Adrenal gland (tissue), 12 donors: ENCODE measurements around the gene RHBDL3. TPM values are rescaled to one million over a fixed set of nuclear protein-coding genes. Genes with fewer than 3 reads are reported as not detected.

Experiments
- DNase-seq, 7 donors: peaks; one replicate each; pipeline ENCODE4 v3.0.0-alpha.2; 2019 to 2020
- H3K27ac ChIP-seq, 5 donors: fragments of 200-600 bp; sonication (generic) in 4 of 5; 1 replicate in 3 of 5; 2 replicates in 2 of 5; pipeline versions ENCODE4 v1.5.1 to v1.8.0; 2016 to 2020; ENCODE audit warnings: mild to moderate bottlenecking in 1 of 5
- H3K27me3 ChIP-seq: fragments of 200-600 bp; 2 replicates; pipeline ENCODE4 v1.8.0; 2021
- H3K36me3 ChIP-seq, 2 donors: fragments of 200-600 bp; replicated peaks in 1 of 2; 1 replicate in 1 of 2; 2 replicates in 1 of 2; pipeline versions ENCODE4 v1.5.1 to v1.8.0; 2018 to 2022
- H3K4me1 ChIP-seq, 2 donors: fragments of 200-600 bp; replicated peaks in 1 of 2; 1 replicate in 1 of 2; 2 replicates in 1 of 2; pipeline versions ENCODE4 v1.5.1 to v1.8.0; 2018 to 2021
- H3K4me3 ChIP-seq, 4 donors: fragments of 200-600 bp; sonication (generic) in 3 of 4; one replicate each; pipeline ENCODE4 v1.5.1; 2016 to 2018
- H3K9me3 ChIP-seq, 3 donors: fragments of 200-600 bp; sonication (generic) in 1 of 3; replicated peaks in 1 of 3; 1 replicate in 2 of 3; 2 replicates in 1 of 3; pipeline versions ENCODE4 v1.5.1 to v1.8.0; 2016 to 2021
- CTCF ChIP-seq, 6 experiments: fragments of 450-650 bp in 4 of 6; fragments of 200-600 bp in 2 of 6; sonication (generic) in 1 of 6; IDR thresholded peaks; 1 replicate in 5 of 6; 2 replicates in 1 of 6; pipeline versions ENCODE4 v1.5.1 to v1.8.0; 2016 to 2021; ENCODE audit warnings: antibody characterized with exemption in 6 of 6, mild to moderate bottlenecking in 2 of 6, moderate library complexity in 1 of 6
- POLR2A ChIP-seq, 2 donors: fragments of 450-650 bp; IDR thresholded peaks; one replicate each; pipeline ENCODE4 v1.6.1; 2017; ENCODE audit warnings: antibody characterized with exemption in 2 of 2, mild to moderate bottlenecking in 2 of 2, moderate library complexity in 1 of 2
- WGBS, 4 donors: extraction: QIAGEN DNeasy Blood & Tissue Kit in 2 of 4; methylation state at CpG; one replicate each; pipeline versions ENCODE4 v1.1.5 to v1.1.7; 2013 to 2017; 5-methylcytosine and 5-hydroxymethylcytosine counted together
- intact Hi-C, 2 donors: fragments of 100-400 bp; cut with DNase I; formaldehyde crosslinking; loops; one replicate each; pipeline versions ENCODE4 v1.14.1 to v1.15.0; 2022 to 2023
- polyA plus RNA-seq, 3 donors: library from polyadenylated mRNA; stranded (reverse); fragments of 200-250 nt in 2 of 3; fragments of 350-450 nt in 1 of 3; fragmentation: Illumina TruSeq in 1 of 3; extraction: RNeasy Lipid Tissue Mini Kit (QIAGEN cat#74804) in 1 of 3; gene quantifications; one replicate each; pipeline ENCODE4 v1.2.3, GENCODE V29; 2013 to 2014
- total RNA-seq, 9 donors: library from RNA; depleted of rRNA in 4 of 9; stranded (reverse); fragments of >200 nt in 4 of 9; fragments of 120-200 nt in 1 of 9; fragmentation: NEBNext Ultra II Directional in 1 of 9; extraction: Animal tissue kit (Norgen Biotek cat#: 25700) in 1 of 9; gene quantifications; one replicate each; pipeline versions ENCODE4 v1.1.0 to v1.2.4, GENCODE V29; 2013 to 2023
- donor health status: healthy with polysubstance abuse.
- donor health status: Bipolar disorder and iron deficiency.
- donor health status: DM: yes; HTN: yes; CAD: no.
- donor health status: DM: no; HTN: no; CAD: no.
- donor health status: DM: no; HTN: no; CAD: no.
- donor health status: DM: yes; HTN: yes; CAD: no.

Gene RHBDL3
- total and polyA plus RNA-seq, 12 donors = 1.7 to 10.2 (median 5.1) TPM

GRCh38 chr17:32227910-32228309, 37.7 kb upstream of the RHBDL3 start:
- 85 to 90% (median 87%) methylated on average over 9 of the region's 9 CpGs for WGBS, 4 donors
- intact Hi-C loops = no loop called here
- TF ChIP-seq POLR2A (IDR thresholded peaks at IDR 0.05) (no peak), CTCF (IDR thresholded peaks at IDR 0.05) (no peak)
- Histone ChIP-seq H3K27ac (no peak overlapping the region), H3K4me1 (peaks cover 0 to 8% of the 10 kb centered on the region in 2 donors), H3K4me3 (no peak overlapping the region), H3K27me3 (no peaks in the 10 kb centered on the region), H3K9me3 (no peaks in the 10 kb centered on the region), H3K36me3 (peaks cover 0 to 9% of the 10 kb centered on the region in 2 donors)
- no peak for DNase-seq

- 94 to 98% (median 97%) methylated on average over 2 of the region's 2 CpGs for WGBS, 4 donors
- TF ChIP-seq POLR2A (IDR thresholded peaks at IDR 0.05) = no peak
- TF ChIP-seq CTCF (IDR thresholded peaks at IDR 0.05) = no peak
Measured at GRCh38 chr17:32235588-32235987, 30.0 kb upstream of the RHBDL3 start.

GRCh38 chr17:32239456-32239855, 26.2 kb upstream of the RHBDL3 start:
- peak in 5 of 7 donors; percentile 20 to 63 (median 36) for DNase-seq
- intact Hi-C loops = no loop called here

More at GRCh38 chr17:32235588-32235987, 30.0 kb upstream of the RHBDL3 start:
- Histone ChIP-seq H3K27me3 (no peaks in the 10 kb centered on the region), H3K9me3 (no peaks in the 10 kb centered on the region), H3K4me1 (no peaks in the 10 kb centered on the region), H3K27ac (no peak overlapping the region), H3K4me3 (no peak overlapping the region), H3K36me3 (no peaks in the 10 kb centered on the region)
- intact Hi-C loops = no loop called here
- no peak for DNase-seq

GRCh38 chr17:32240750-32241149, 24.9 kb upstream of the RHBDL3 start:
- no peak for TF ChIP-seq POLR2A (IDR thresholded peaks at IDR 0.05)
- TF ChIP-seq CTCF (IDR thresholded peaks at IDR 0.05) = no peak
- Histone ChIP-seq H3K27ac (no peak overlapping the region), H3K27me3 (no peaks in the 10 kb centered on the region), H3K9me3 (no peaks in the 10 kb centered on the region), H3K4me3 (no peak overlapping the region), H3K4me1 (no peaks in the 10 kb centered on the region), H3K36me3 (no peaks in the 10 kb centered on the region)
- WGBS, 4 donors = 59 to 64% (median 62%) methylated on average over 8 of the region's 8 CpGs
- peak; percentile 46 to 72 (median 68) for DNase-seq
- intact Hi-C loops = no loop called here

More at GRCh38 chr17:32239456-32239855, 26.2 kb upstream of the RHBDL3 start:
- H3K4me3 ChIP-seq = no peak overlapping the region
- H3K36me3 ChIP-seq = no peaks in the 10 kb centered on the region
- no peak for TF ChIP-seq CTCF (IDR thresholded peaks at IDR 0.05)
- TF ChIP-seq POLR2A (IDR thresholded peaks at IDR 0.05) = no peak
- H3K27ac ChIP-seq = no peak overlapping the region
- no peaks in the 10 kb centered on the region for H3K9me3 ChIP-seq
- H3K27me3 ChIP-seq = no peaks in the 10 kb centered on the region
- 61 to 64% (median 62%) methylated on average over 1 to 2 of the region's 2 CpGs for WGBS, 4 donors
- H3K4me1 ChIP-seq = no peaks in the 10 kb centered on the region
